DOHH2 (cell line): ENCODE data around the gene RUNX2.

Experiments used
- H3F3A ChIP-seq: fragments of 200-600 bp; sonication (generic), shearing (Covaris generic); 2 replicates; pipeline ENCODE4 v1.6.0; 2016; ENCODE audit warnings: antibody characterized with exemption, mild to moderate bottlenecking; ENCODE audit not compliant: control insufficient read depth, insufficient read depth
- H3K27ac ChIP-seq: fragments of 200-600 bp; sonication (generic); 2 replicates; pipeline ENCODE4 v1.5.1; 2014; ENCODE audit warnings: low read depth, mild to moderate bottlenecking, low read length, moderate library complexity
- H3K27me3 ChIP-seq: fragments of 200-600 bp; sonication (generic); 2 replicates; pipeline ENCODE4 v1.6.1; 2014; ENCODE audit warnings: mild to moderate bottlenecking, low read length, mixed read lengths; ENCODE audit not compliant: control insufficient read depth
- H3K36me3 ChIP-seq: fragments of 200-600 bp; sonication (generic); 2 replicates; pipeline ENCODE4 v1.6.1; 2014; ENCODE audit warnings: mild to moderate bottlenecking, low read length, moderate library complexity, mixed read lengths; ENCODE audit not compliant: control insufficient read depth
- H3K4me1 ChIP-seq: fragments of 200-600 bp; sonication (generic); 2 replicates; pipeline ENCODE4 v1.6.1; 2014; ENCODE audit warnings: mild to moderate bottlenecking, low read length, mixed read lengths; ENCODE audit not compliant: control insufficient read depth
- H3K4me2 ChIP-seq: fragments of 200-600 bp; sonication (generic); 2 replicates; pipeline ENCODE4 v1.6.0; 2014; ENCODE audit warnings: mild to moderate bottlenecking, low read length, moderate library complexity
- H3K4me3 ChIP-seq: fragments of 200-600 bp; sonication (generic); 2 replicates; pipeline ENCODE4 v1.5.1; 2014; ENCODE audit warnings: mild to moderate bottlenecking, low read length, mixed read lengths
- H3K79me2 ChIP-seq: fragments of 200-600 bp; sonication (generic); 2 replicates; pipeline ENCODE4 v1.6.1; 2014; ENCODE audit warnings: mild to moderate bottlenecking, low read length, mixed read lengths; ENCODE audit not compliant: control insufficient read depth
- H3K9me2 ChIP-seq: fragments of 200-600 bp; sonication (generic); replicated peaks from 2 replicates; pipeline ENCODE4 v1.6.1; 2014; ENCODE audit warnings: mild to moderate bottlenecking, low read length, mixed read lengths; ENCODE audit not compliant: control insufficient read depth
- H3K9me3 ChIP-seq: fragments of 200-600 bp; sonication (generic); 2 replicates; pipeline ENCODE4 v1.6.1; 2014; ENCODE audit warnings: antibody characterized with exemption, low read length, mixed read lengths; ENCODE audit not compliant: control insufficient read depth, insufficient read depth
- H4K20me1 ChIP-seq: fragments of 200-600 bp; sonication (generic); 2 replicates; pipeline ENCODE4 v1.6.0; 2014; ENCODE audit warnings: low read depth, mild to moderate bottlenecking, antibody characterized with exemption, low read length, moderate library complexity; ENCODE audit not compliant: control insufficient read depth, insufficient read depth
- CTCF ChIP-seq: fragments of 200-600 bp; sonication (generic); IDR thresholded peaks from one replicate; pipeline ENCODE4 v1.5.1; 2014; ENCODE audit warnings: antibody characterized with exemption, mild to moderate bottlenecking, low read depth, low read length; ENCODE audit not compliant: poor library complexity, severe bottlenecking
- EZH2phosphoT487 ChIP-seq: fragments of 200-600 bp; sonication (generic); IDR thresholded peaks from 2 replicates; pipeline ENCODE4 v1.6.1; 2017; ENCODE audit warnings: borderline replicate concordance, mild to moderate bottlenecking, antibody characterized with exemption, low read length, moderate library complexity, mixed read lengths

The RUNX2 gene

GRCh38 chr6:45552536-45552935, 224.4 kb downstream of the RUNX2 start:
- H3K9me2 ChIP-seq, result no peaks in the 10 kb centered on the region
- H3K36me3 ChIP-seq, result no peaks in the 10 kb centered on the region
- no peaks in the 10 kb centered on the region for H3F3A ChIP-seq
- H3K27me3 ChIP-seq, result peaks cover 13% of the 10 kb centered on the region
- no peak overlapping the region for H3K4me2 ChIP-seq
- no peak overlapping the region for H3K27ac ChIP-seq
- H3K9me3 ChIP-seq, result no peaks in the 10 kb centered on the region
- no peaks in the 10 kb centered on the region for H4K20me1 ChIP-seq
- TF ChIP-seq EZH2phosphoT487 (no peak), CTCF (no peak)
- no peak overlapping the region for H3K4me3 ChIP-seq
- no peaks in the 10 kb centered on the region for H3K79me2 ChIP-seq
- peaks cover 11% of the 10 kb centered on the region for H3K4me1 ChIP-seq

GRCh38 chr6:45553730-45554344, 225.7 kb downstream of the RUNX2 start:
- Histone ChIP-seq H3K36me3 (no peaks in the 10 kb centered on the region), H3K4me3 (no peak overlapping the region), H3K4me2 (no peak overlapping the region), H3K9me3 (no peaks in the 10 kb centered on the region), H3F3A (no peaks in the 10 kb centered on the region), H3K27ac (no peak overlapping the region), H4K20me1 (no peaks in the 10 kb centered on the region), H3K4me1 (peaks cover 5% of the 10 kb centered on the region), H3K27me3 (peaks cover 14% of the 10 kb centered on the region), H3K79me2 (no peaks in the 10 kb centered on the region), H3K9me2 (no peaks in the 10 kb centered on the region)
- TF ChIP-seq EZH2phosphoT487 (no peak), CTCF (no peak)

GRCh38 chr6:45554591-45554990, 226.5 kb downstream of the RUNX2 start:
- Histone ChIP-seq H3K4me1 (no peaks in the 10 kb centered on the region), H4K20me1 (no peaks in the 10 kb centered on the region), H3K9me2 (no peaks in the 10 kb centered on the region), H3K27me3 (peaks cover 17% of the 10 kb centered on the region), H3K9me3 (no peaks in the 10 kb centered on the region), H3K27ac (no peak overlapping the region), H3K36me3 (no peaks in the 10 kb centered on the region), H3K79me2 (no peaks in the 10 kb centered on the region), H3K4me2 (no peak overlapping the region), H3K4me3 (no peak overlapping the region), H3F3A (no peaks in the 10 kb centered on the region)
- no peak for TF ChIP-seq EZH2phosphoT487
- TF ChIP-seq CTCF, result no peak
